Colonic mucosa (tissue), 4 donors: ENCODE data around the gene WDHD1. TPM values are rescaled to one million over a fixed set of nuclear protein-coding genes. Genes with fewer than 3 reads are reported as not detected.
A peak's percentile ranks its signal among the peaks of the same experiment; 100 is the strongest.

Experiments used
- DNase-seq: peaks from one replicate; pipeline ENCODE4 v3.0.0-alpha.2; 2020
- H3K27ac ChIP-seq: fragments of 200-600 bp; one replicate; pipeline ENCODE4 v1.8.0; 2021
- H3K27me3 ChIP-seq: fragments of 200-600 bp; one replicate; pipeline ENCODE4 v1.8.0; 2021
- H3K36me3 ChIP-seq: fragments of 200-600 bp; one replicate; pipeline ENCODE4 v1.8.0; 2021
- H3K4me1 ChIP-seq: fragments of 200-600 bp; one replicate; pipeline ENCODE4 v1.8.0; 2021; ENCODE audit warnings: mild to moderate bottlenecking
- H3K4me3 ChIP-seq: fragments of 200-600 bp; one replicate; pipeline ENCODE4 v1.8.0; 2021
- H3K9ac ChIP-seq, 2 donors: one replicate each; pipeline ENCODE4 v1.7.0; 2013; ENCODE audit warnings: control low read depth in 2 of 2, low read depth in 2 of 2, low read length in 2 of 2
- H3K9me3 ChIP-seq: fragments of 200-600 bp; one replicate; pipeline ENCODE4 v1.8.0; 2021
- intact Hi-C: fragments of 100-400 bp; cut with DNase I; formaldehyde crosslinking; loops from one replicate; pipeline ENCODE4 v1.14.1; 2022
- total RNA-seq, 2 donors: library from RNA; stranded (reverse); fragmentation: NEBNext Ultra II Directional in 1 of 2; extraction: Animal tissue kit (Norgen Biotek cat#: 25700) in 1 of 2; gene quantifications; one replicate each; pipeline ENCODE4 v1.2.1, GENCODE V29; 2021
- TF ChIP-seq, protein P1 (sequence below): fragments of 200-600 bp; IDR thresholded peaks from one replicate; pipeline ENCODE4 v1.8.0; 2022; ENCODE audit warnings: antibody characterized with exemption, mild to moderate bottlenecking
- donor health status: healthy.
- donor health status: DM: no; HTN: no; CAD: no.
- donor health status: DM: no; HTN: no; CAD: no.

WDHD1 gene
- total RNA-seq, 2 donors from 2014 or later = 5.8 to 22.6 TPM

DNA sequence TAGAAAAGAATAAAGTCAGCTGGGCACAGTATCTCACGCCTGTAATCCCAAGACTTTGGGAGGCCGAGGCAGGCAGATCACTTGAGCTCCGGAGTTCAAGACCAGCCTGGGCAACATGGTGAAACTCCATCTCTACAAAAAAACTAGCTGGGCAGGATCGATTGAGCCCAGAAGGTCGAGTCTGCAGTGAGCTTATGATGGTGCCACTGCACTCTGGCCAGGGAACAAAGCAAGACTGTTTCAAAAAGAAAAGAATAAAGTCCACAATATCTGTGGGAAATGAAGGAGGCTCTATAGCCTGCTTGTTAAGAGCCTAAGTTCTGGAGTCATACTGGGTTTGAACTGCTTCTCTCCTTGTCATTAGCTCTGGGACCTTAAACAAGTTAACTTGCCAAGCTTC is 32.4 kb upstream of the WDHD1 start:
- no peaks in the 10 kb centered on the region for H3K4me1 ChIP-seq
- no peak overlapping the region for H3K9ac ChIP-seq
- no peak overlapping the region for H3K4me3 ChIP-seq
- no peaks in the 10 kb centered on the region for H3K27me3 ChIP-seq
- intact Hi-C loops = no loop called here
- DNase-seq = no peak
- TF ChIP-seq, protein P1, sequence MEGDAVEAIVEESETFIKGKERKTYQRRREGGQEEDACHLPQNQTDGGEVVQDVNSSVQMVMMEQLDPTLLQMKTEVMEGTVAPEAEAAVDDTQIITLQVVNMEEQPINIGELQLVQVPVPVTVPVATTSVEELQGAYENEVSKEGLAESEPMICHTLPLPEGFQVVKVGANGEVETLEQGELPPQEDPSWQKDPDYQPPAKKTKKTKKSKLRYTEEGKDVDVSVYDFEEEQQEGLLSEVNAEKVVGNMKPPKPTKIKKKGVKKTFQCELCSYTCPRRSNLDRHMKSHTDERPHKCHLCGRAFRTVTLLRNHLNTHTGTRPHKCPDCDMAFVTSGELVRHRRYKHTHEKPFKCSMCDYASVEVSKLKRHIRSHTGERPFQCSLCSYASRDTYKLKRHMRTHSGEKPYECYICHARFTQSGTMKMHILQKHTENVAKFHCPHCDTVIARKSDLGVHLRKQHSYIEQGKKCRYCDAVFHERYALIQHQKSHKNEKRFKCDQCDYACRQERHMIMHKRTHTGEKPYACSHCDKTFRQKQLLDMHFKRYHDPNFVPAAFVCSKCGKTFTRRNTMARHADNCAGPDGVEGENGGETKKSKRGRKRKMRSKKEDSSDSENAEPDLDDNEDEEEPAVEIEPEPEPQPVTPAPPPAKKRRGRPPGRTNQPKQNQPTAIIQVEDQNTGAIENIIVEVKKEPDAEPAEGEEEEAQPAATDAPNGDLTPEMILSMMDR = no peak
- H3K36me3 ChIP-seq = no peaks in the 10 kb centered on the region
- H3K9me3 ChIP-seq = no peaks in the 10 kb centered on the region
- no peak overlapping the region for H3K27ac ChIP-seq

DNA sequence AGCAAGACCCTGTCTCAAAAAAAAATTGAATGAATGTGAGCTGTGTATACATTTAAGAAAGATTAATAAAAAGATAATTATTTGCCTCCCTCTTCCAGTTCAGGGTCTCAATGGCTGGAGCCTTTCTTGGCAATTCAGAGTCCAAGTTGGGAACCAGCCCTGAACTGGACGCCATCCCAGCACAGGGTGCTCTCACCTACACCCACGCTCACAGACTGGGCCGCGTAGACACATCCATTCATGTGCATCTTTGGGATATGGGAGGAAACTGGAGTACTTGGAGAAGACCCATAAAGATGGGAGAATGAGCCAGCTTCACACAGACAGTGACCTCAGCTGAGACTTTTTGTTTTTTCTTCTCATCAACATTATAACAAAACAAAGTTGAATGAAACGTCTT is 31.0 kb upstream of the WDHD1 start:
- H3K4me1 ChIP-seq = peaks cover 10% of the 10 kb centered on the region

DNA sequence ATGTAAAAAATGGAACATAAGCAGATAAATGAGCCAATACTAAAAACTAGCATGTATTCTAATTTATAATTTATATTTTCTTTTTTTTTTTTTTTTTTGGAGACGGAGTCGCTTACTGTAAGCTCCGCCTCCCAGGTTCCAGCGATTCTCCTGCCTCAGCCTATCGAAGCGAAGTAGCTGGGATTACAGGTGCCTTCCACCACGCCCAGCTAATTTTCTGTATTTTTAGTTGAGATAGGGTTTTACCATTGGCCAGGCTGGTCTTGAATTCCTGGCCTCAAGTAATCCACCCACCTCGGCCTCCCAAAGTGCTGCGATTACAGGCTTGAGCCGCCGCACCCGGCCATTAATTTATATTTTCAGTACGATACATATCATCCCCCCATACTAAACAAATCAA is 27.2 kb upstream of the WDHD1 start:
- Histone ChIP-seq H3K36me3 (no peaks in the 10 kb centered on the region), H3K9me3 (no peaks in the 10 kb centered on the region), H3K27ac (no peak overlapping the region), H3K4me1 (peaks cover 15% of the 10 kb centered on the region), H3K4me3 (no peak overlapping the region), H3K9ac (no peak overlapping the region), H3K27me3 (no peaks in the 10 kb centered on the region)
- intact Hi-C loops = loop anchor here (5.0 kb wide), 1 partner anchor 33 kb away; no protein-coding TSS in a partner anchor
- DNase-seq = no peak
- TF ChIP-seq, protein P1 = no peak

More for the DNA sequence above, 31.0 kb upstream of the WDHD1 start:
- H3K27me3 ChIP-seq = no peaks in the 10 kb centered on the region
- no peaks in the 10 kb centered on the region for H3K36me3 ChIP-seq
- H3K9ac ChIP-seq = no peak overlapping the region
- intact Hi-C loops = no loop called here
- H3K9me3 ChIP-seq = no peaks in the 10 kb centered on the region
- no peak for DNase-seq
- H3K4me3 ChIP-seq = no peak overlapping the region
- TF ChIP-seq, protein P1 = no peak
- H3K27ac ChIP-seq = no peak overlapping the region

DNA sequence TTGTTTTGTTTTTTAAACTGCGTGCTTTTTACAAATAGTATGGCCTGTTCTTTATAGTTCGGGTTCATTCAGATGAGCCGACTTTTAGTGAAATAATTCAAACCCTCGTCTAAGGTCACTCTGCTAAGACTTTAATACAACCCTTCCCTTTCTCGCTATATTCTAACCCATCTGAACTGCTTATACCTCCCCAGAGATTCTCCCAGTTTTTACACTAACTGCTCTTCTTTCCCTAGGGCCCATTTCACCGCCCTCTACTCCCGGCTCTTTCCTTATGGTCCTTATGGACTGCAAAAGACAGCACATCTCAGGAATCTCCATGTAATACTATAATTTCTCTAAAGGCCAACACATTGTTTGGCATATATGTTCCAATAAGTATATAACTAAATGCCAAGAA is 26.6 kb upstream of the WDHD1 start:
- H3K9ac ChIP-seq = no peak overlapping the region
- no peaks in the 10 kb centered on the region for H3K9me3 ChIP-seq
- TF ChIP-seq, protein P1 = no peak
- no peaks in the 10 kb centered on the region for H3K36me3 ChIP-seq
- H3K4me1 ChIP-seq = peaks cover 15% of the 10 kb centered on the region
- no peak for DNase-seq
- no peak overlapping the region for H3K27ac ChIP-seq
- no peak overlapping the region for H3K4me3 ChIP-seq
- no peaks in the 10 kb centered on the region for H3K27me3 ChIP-seq
- intact Hi-C loops = loop anchor here (5.0 kb wide), 1 partner anchor 34 kb away; no protein-coding TSS in a partner anchor

DNA sequence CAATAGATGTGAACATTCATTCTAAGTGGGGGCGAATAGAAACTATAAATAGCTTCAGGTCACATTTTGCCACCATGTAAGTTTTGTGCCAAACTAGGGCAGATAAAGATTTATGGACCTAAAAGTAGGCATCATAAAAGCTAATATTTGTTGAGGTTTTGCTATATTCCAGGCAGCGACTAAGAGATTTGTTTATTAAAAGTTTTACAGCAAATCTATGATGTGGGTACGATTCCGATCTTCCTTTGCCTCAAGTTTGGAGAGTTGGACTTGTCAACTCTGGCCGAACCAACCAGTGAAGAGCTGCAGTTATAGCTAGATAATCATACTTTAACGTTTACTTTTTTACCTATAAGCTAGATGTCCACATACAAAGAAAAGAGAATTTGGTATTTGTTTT is 26.1 kb upstream of the WDHD1 start:
- intact Hi-C loops = loop anchor here (5.0 kb wide), 1 partner anchor 34 kb away; no protein-coding TSS in a partner anchor
- no peaks in the 10 kb centered on the region for H3K36me3 ChIP-seq
- peak overlapping the region; percentile 87 for H3K4me3 ChIP-seq
- H3K27ac ChIP-seq = peak overlapping the region; percentile 98
- peak overlapping the region in 1 of 2 donors; percentile 97 for H3K9ac ChIP-seq
- no peaks in the 10 kb centered on the region for H3K9me3 ChIP-seq
- H3K4me1 ChIP-seq = peaks cover 15% of the 10 kb centered on the region
- no peak for DNase-seq
- H3K27me3 ChIP-seq = no peaks in the 10 kb centered on the region
- TF ChIP-seq, protein P1 = no peak
